ENCODE data around the gene BCL7C.
"Not testable (repeated sequence)": the region's sequence is repeated elsewhere in the genome, so short reads cannot be mapped to it uniquely, and the experiment has no call there.

BCL7C gene

DNA sequence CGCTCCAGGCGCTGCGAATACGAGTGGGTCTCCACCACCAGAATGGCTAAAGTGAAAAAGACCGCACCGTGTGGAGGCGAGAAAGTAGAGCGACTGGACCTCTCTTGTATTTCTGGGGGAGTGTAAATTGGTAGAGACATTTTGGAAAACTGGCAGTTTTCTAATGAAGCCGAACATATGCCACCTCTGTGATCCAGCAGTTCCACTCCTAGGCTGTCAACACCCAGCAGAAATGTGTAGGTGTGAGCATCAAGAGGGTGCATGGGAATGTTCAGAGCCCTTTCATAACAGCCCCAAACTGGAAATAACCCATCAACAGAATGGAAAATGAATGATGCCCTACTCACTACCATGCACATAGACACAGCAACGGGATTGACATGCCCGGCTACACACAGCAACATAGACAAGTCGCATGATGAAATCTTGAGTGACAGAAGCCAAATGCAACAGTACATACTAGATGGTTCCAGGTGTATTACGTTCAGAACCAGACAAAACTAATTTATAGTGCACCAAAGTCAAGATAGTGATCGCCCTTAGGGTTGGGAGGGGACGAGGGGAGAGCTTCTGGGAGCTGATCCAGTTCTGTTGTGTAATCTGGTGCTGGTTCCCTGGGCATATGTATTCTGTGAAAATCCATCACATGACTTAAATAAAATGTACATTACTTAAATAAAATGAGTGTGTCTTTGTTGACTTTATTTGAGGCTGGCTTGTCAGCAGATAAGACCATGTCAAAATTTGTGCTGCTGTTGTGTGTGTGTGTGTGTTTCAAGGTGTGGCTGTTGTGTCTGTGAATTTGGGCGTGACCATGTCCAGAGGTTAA is 877 bp upstream of the BCL7C start:
- no peak for FAIRE-seq

DNA sequence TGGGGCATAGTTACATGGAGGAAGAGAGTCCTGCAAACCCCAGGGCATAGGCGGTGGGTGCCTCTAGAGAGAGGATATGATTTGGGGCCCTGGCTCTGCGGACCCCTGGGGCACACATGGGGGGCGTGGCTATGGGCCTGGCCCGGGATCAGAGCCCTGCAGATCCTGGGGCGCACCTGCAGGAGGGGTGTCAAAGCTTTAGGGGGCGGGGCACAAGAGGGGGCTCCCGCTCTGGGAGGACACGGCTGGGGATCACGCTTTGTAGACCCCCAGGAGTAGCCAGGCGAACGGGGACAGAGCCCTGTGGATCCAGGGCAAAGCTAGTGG is 497 bp downstream of the BCL7C start:
- no peak for FAIRE-seq

DNA sequence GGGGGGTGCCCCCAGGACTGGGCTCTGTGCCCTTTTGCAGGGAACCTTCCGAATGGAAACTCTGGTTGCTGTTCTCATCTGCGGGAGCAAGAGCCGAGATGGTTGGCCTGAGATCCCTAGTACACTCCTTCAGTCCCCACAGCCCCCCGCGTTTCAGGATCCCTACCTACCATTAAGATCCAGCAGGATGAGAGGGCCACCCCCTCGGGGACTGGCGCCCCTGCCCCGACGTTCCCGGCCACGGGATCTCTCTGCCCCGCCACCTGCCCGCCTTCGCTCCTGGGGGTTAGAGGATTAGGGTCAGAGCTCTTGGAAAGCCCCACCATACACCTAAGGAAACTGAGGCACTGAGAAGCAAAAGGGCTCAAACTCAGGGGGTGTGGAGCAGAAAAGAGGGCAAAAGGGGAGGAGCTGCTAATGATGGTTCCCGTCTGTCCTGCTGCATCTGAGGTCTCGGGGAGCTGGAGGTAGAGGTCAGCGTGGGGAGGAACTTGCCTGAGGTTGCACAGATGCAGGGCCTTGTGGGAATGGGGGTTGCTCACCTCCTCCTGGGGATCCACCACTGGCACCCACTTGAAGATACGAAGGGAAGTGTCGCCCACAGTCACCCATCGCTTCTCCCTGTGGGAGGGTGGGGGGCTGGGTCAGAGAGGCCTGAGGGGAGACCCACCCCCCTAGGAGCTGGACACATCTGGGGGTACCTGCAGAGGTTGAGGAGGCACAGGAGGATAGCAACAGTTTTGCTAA is 1.0 kb downstream of the BCL7C start:
- no peak for FAIRE-seq

DNA sequence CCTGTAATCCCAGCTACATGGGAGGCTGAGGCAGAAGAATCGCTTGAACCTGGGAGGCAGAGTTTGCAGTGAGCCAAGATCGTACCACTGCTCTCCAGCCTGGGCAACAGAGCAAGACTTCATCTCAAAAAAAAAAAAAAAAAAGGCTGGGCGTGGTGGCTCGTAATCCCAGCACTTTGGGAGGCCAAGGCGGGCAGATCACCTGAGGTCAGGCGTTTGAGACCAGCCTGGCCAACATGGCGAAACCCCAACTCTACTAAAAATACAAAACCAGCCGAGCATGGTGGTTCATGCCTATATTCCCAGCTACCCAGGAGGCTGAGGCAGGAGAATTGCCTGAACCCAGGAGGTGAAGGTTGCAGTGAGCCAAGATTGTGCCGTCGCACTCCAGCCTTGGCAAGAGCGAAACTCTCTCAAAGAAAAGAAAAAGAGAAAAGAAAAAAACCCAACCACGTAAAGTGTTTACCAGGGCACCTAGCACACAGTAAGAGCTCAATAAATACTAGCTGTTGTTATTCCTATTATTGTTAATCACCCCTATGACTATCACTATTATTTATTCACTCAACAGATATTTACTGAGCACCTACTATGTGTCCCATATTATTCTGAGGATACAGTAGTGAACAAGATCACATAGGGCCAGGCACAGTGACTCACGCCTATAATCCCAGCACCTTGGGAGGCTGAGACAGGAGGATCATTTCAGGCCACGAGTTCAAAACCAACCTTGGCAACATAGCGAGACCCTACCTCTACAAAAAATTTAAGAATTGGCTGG is 2.6 kb downstream of the BCL7C start:
- FAIRE-seq, result not testable (repeated sequence)

DNA sequence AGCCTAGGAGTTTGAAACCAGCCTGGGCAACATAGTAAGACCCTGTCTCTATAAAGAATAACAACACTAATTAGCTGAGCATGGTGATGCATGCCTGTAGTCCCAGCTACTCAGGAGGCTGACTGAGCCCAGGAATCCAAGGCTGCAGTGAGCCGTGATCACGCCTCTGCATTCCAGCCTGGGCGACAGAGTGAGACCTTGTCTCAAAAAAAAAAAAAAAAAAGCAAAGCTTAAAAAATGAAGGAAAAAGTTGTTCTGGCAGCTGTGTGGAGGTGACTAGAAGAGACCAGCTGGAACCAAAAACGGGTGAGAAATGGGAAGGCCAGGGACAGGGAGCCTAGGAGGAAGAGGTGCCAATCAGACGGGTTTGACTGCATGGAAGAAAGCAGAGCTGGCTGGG is 4.2 kb downstream of the BCL7C start:
- no peak for FAIRE-seq

DNA sequence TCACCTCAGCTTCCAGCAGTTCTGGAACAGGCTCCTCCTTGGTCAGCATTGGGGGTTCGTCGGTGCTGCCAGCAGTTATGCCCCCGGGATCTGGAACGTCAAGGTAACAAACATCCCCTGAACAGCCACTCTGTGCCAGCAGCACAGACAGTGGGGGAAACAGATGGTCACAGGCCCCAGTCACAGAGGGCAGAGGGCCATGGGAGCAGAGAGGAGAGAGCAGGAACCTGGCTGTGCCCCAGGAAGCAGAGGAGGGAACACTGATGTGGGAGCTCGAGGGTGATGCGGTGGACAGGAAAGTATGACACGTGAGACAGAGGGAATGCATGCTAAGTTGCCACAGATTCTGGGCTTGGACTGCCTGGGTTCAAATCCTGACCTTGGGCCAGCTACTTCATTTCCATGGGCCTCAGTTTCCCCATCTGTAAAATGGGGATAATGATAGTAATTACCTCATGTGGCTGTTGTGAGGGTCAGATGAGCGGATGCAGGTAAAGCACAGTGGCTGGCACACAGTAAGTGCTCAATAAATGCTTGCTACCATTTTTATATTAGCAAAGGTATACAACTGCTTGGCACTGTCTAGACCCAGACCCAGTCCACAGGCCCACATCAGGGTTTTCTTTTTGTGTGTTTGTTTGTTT is 4.9 kb downstream of the BCL7C start:
- FAIRE-seq, result no peak

DNA sequence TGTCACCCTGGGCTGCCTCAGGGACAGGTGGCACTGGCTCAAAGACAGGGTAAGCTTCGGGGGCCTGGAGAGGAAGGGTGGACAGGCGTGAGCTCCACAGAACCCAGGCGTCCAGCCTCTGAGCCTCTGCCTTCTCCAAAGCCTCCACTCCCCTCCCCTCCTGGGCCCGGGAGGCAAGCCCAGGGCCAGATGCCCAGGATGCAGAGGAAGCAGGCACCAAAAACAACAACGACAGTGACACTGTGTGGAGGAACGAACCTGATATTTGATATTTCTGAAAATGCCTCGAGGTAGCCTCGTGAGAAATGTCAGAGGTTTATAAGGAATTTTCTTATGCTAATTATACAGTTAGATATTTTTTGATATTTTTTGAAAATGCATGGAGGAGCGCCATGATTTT is 6.0 kb downstream of the BCL7C start:
- no peak for FAIRE-seq

DNA sequence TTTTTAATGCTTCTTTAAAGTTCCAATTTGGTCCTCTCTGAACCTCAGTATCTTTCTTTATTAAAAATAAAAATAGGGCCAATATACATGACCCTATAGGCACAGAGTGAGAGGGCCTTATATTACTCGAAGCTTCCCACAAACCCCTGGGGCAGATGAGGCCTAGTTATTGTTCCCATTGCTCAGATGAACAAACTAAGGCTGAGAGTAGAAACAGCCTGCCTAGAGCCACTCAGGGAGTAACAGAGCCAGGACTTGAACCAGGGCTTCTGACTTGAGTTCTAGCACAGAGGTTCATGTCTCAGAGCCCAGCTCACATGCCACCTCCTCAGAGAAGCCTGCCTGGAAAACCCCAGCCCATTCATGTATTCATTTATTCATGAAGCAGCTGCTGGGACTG is 7.7 kb downstream of the BCL7C start:
- FAIRE-seq, result no peak

DNA sequence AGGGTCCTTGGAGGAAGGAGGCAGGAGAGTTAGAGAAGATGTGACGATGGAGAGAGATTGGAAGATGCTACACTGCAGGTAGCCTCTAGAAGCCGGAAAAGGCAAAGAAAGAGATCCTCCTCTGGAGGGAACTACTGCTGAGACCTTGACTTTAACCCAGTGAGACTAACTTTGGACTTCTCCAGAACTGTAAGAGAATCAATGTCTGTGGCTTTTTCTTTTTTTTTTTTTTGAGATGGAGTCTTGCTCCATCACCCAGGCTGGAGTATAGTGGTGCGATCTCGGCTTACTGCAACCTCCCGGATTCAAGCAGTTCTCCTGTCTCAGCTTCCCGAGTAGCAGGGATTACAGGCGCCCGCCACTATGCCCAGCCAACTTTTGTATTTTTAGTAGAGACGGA is 8.7 kb downstream of the BCL7C start:
- no peak for FAIRE-seq

DNA sequence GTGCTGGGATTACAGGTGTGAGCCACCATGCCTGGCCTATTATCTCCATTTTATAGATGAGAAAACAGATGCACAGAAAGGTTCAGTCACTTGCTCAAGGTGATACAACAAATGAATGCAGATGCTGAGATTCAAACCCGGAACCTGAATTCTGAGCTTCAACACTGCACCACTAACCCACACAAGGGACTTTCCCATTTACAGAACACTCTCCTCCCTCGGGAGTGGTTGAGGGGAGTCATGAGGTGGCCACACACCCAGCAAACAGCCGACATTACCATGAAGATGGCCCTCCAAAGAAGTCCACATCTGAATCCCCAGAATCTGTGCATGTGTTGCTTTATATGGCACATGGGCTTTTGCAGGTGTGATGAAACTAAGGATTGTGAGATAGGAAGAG is 9.1 kb downstream of the BCL7C start:
- FAIRE-seq, result no peak

DNA sequence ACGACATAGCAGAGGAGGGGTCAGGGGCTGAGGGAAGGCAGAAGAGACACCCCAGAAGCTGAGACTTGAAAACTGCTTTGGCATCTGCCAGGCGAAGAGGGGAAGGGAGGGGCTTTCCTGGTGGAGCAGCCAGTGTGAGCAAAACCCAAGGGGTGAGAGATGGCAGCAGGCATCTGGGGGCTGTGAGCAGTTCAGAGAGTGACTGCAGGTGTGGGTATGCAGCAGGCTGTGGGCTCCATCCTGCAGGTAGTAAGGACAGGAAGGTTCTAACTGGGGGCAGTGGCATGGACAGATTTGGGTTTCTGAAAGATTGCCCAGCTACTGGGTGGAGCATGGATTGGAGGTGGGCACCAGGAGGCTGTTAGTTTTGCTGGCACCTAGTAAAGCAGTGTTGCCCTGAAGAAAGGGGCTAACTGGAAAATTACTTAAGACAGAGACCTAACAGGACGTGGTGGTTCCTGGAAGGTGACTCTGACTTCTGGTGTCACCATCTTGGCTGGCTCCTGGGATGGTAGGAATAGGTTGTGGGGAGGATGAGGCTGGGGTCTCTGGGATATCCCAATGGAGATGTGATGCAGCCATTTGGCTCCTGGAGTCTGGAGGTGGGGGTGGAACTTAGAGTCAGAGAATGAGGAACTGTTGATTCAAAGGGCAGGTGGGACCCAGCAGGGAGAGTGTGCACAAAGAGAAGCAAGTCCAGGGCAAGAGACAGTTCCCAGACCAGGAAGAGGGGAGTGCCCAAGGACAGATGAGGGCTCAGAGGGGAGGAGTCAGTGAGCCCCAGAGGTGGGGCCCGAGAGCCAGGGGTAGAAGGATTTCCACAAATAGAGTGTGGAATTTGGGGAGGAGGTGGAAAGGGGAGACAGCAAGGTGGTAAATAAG is 11.2 kb downstream of the BCL7C start:
- no peak for FAIRE-seq

DNA sequence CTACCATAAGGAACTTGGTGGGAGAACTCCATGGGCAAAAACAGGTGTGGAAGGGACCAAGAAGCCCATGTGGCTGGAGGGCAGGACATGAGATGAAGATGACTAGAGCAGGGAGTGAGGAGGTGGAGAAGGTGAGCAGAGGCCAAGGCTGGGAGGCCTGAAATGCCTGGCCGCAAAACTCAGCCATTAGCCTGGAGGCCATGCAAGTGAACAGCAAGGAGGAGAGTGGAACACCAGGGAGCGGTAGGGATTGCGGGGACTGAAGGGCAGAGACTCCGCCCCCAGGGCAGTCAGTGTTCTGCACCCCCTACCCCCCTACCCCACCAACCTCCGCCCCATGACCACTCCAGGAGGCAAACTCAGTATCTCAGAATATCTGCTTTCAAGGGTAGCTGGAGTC is 17.0 kb downstream of the BCL7C start:
- no peak for FAIRE-seq

DNA sequence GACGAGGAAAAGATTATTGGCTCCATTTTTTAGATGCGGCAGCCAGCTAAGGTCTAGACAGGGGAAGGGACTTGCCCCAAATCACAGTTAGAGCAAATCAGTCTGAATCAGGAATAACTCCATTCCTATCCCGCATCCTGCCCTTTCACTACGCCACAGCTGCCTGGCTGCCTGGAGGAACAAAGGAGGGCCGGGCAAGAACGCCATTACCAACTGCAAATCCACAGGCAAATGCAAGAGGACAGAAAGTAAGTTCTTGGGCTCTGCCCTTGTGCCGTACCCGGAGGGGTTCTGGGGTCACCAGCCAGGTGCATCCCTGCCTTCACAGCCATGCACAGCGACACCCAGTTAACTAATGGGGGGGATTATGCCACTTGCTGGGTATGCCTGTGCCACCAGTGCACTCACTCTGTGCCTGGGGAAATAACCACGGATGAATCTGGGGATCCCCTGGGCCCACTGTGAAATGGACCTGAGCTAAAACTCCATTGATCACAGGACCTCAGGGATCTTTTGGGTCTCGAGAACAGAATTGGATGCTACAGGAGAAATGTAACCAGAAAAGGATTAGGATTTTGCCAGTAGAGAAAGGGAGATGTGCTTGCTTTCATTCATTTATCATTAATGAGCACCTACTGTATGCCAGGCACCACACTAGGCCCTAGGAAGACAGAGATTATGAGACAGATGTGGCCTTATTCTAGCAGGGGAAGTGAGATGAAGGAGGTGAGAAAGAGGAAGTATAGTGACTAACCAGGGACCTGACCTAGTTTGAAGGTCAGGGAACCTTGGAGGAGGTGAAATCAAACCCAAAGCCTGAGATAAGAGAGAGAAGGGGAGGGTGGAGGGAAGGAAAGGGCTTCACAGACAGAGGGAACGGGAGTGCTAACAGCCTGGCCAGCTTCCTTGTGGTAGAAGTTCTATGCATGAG is 17.7 kb downstream of the BCL7C start:
- FAIRE-seq, result no peak

DNA sequence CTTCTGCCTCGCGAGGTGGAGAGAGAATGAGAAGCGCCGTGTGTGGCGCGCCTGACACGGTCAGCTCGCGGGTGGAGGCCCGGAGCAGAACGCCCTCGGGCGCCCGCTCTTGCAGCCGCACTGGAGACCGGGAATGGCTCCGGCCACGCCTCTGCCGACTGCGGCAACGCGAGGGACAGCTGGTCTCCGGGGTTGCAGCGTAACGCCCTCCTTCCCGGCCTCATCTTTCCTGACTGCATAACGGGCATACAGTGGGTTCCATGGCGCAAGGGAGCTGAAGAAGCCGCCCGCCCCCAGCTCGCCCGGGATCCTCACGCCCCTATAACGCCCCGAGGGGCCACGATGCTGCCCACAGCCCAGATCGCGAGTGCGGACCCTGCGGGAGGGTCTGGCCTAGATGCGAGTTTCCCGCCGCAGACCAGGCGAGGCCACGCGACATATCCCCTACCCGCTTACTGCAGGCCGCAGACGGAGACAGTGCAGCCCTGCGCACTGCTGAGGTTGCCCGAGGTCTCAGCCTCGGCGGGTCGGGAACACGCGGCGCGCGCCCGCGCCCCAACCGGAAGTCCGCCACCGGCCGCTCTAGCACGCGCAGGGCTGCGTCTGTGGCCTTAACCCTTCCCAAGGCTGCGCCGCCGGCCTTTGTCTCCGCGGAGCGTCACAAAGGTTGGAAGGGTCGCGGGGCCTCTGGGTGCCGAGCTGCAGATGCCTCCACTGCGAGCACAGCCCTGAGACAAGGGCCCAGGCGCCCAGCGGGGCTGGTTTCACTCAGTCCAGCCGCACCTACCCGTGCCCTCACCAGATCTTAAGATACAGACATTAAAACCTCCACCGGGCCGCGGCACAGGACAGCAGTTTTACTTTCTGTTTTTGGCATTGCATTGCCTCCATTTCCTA is 18.8 kb downstream of the BCL7C start:
- FAIRE-seq, result no peak

DNA sequence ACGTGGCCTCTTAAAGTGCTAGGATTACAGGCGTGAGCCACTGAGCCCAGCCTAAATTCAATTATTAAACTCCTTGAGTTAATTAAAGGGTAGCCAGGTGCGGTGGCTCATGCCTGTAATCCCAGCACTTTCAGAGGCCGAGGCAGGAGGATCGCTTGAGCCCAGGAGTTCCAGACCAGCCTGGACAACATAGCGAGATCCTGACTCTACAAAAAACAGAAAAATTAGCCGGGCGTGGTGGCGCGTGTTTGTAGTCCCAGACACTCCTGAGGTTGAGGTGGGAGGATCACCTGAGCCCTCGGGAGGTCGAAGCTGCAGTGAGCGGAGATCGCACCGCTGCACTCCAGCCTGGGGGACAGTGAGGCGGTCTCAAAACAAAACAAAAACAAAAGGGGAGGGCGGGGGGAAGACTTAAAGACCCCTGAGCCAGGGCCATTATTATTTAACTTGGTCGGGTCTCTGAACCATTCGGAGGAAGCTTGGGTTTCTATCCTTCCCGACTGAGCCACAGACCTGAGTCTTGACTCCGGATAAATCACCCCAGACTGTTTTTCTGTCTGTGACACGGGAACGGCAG is 19.5 kb downstream of the BCL7C start:
- no peak for FAIRE-seq

DNA sequence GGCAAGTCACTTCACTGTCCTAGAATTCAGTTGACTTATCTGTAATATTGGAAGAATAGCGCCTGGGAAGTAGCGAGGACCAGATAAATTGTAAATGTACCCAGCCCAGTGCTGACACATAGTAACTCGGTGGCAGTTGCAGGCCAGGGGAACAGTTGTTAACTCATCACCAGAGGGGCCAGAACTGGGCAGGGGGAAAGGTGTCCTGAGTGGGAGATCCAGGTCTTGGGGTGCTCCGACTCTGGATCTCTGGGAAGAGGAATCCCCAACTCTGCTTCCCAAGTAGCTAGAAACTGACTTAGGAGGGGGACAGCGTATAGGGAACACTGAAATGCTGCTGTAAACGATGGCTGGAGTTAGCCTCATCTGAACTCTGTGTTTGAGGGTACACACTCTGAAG is 23.0 kb downstream of the BCL7C start:
- no peak for FAIRE-seq

DNA sequence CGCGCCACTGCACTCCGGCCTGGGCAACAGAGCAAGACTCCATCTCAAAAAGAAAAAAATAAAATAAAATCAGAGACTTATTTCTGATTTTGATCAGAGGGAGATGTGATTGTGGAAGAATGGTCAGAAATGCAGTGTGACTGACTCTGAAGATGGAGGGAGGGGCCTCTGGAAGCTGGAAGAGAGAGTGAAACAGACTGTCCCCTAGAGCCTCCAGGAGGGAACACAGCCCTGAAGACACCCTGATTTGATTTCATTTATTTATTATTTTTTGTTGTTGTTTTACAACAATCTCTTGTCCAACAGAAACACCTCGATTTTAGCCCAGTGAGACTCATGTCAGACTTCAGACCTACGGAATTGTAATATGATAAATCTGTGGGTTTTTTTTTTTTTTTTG is 26.1 kb downstream of the BCL7C start:
- FAIRE-seq, result peak; percentile 32

DNA sequence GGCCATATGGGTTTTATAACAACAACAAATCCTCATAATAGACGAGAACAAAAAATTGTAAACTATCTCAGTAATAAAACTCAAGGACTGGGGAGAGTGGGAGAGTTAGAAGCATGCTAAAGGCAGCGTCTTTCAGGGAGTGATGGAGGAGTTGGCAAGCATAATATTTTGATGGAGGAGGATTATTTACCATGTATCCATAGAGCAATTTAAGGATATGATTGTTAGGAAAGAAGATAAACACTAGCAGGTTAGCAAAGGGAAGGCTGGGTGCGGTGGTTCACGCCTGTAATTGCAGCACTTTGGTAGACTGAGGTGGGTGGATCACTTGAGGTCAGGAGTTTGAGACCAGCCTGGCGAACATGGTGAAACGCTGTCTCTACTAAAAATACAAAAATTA is 27.8 kb downstream of the BCL7C start:
- FAIRE-seq, result no peak

DNA sequence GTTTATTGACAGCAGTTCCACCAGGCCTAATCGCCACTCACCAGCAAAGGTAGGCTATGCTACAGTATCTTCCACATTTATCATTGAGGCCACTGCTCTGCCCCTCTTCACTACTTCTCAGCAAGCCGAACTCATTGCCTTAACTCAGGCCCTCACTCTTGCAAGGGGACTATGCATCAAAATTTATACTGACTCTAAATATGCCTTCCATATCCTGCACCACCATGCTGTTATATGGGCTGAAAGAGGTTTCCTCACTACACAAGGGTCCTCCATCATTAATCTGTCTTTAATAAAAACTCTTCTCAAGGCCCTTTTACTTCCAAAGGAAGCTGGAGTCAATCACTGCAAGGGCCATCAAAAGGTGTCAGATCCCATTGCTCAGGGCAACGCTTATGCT is 30.7 kb downstream of the BCL7C start:
- FAIRE-seq, result not testable (repeated sequence)

DNA sequence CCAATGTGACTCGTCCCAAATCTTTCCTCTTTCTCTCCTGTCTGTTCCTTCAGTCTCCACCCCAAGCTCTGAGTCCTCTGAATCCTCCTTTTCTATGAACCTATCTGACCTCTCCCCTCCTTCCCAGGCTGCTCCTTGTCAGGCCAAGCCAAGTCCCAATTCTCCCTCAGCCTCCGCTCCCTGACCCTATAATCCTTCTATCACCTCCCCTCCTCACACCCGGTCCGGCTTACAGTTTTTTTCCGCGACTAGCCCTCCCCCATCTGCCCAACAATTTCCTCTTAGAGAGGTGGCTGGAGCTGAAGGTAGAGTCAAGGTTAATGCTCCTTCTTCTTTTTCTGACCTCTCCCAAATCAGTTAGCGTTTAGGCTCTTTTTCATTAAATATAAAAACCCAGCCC is 33.1 kb downstream of the BCL7C start:
- FAIRE-seq, result not testable (repeated sequence)

All from TTC549 (cell line).